HG02973 (cell line): ENCODE results near the gene HLA-DPB1.
"Not testable (repeated sequence)": the region's sequence is repeated elsewhere in the genome, so short reads cannot be mapped to it uniquely, and the experiment has no call there.

Experiments used
- ATAC-seq: cut with Tn5 transposase; IDR thresholded peaks from one replicate; pipeline ENCODE4 v1.9.1; 2021; ENCODE audit warnings: moderate library complexity; ENCODE audit not compliant: unreplicated experiment

HLA-DPB1 gene

GRCh38 chr6:33101121-33101737 is 25.4 kb downstream of the HLA-DPB1 start:
- not testable (repeated sequence) for ATAC-seq

- no peak for ATAC-seq
Observed at GRCh38 chr6:33103776-33104175, 28.0 kb downstream of the HLA-DPB1 start.

- no peak for ATAC-seq
Observed at GRCh38 chr6:33104887-33105286, 29.1 kb downstream of the HLA-DPB1 start.

- no peak for ATAC-seq
Observed at GRCh38 chr6:33105386-33105785, 29.6 kb downstream of the HLA-DPB1 start.

- no peak for ATAC-seq
Observed at GRCh38 chr6:33105916-33106871, 30.4 kb downstream of the HLA-DPB1 start.

GRCh38 chr6:33107641-33108040 is 31.9 kb downstream of the HLA-DPB1 start:
- ATAC-seq: no peak

GRCh38 chr6:33108307-33108706 is 32.5 kb downstream of the HLA-DPB1 start:
- ATAC-seq: no peak

GRCh38 chr6:33112148-33112547 is 36.4 kb downstream of the HLA-DPB1 start:
- ATAC-seq: peak; percentile 73

GRCh38 chr6:33113755-33114154 is 38.0 kb downstream of the HLA-DPB1 start:
- ATAC-seq: no peak

- no peak for ATAC-seq
Observed at GRCh38 chr6:33114406-33114805, 38.6 kb downstream of the HLA-DPB1 start.

- no peak for ATAC-seq
Observed at GRCh38 chr6:33116417-33116816, 40.6 kb downstream of the HLA-DPB1 start.

- no peak for ATAC-seq
Observed at GRCh38 chr6:33116841-33117711, 41.3 kb downstream of the HLA-DPB1 start.

- no peak for ATAC-seq
Observed at GRCh38 chr6:33117811-33118277, 42.1 kb downstream of the HLA-DPB1 start.

- ATAC-seq: no peak
Observed at GRCh38 chr6:33118525-33119123, 42.8 kb downstream of the HLA-DPB1 start.

GRCh38 chr6:33120001-33120400 is 44.2 kb downstream of the HLA-DPB1 start:
- ATAC-seq: no peak

GRCh38 chr6:33123181-33123580 is 47.4 kb downstream of the HLA-DPB1 start:
- no peak for ATAC-seq

- ATAC-seq: no peak
Observed at GRCh38 chr6:33123732-33124524, 48.1 kb downstream of the HLA-DPB1 start.

GRCh38 chr6:33124525-33124901 is 48.7 kb downstream of the HLA-DPB1 start:
- ATAC-seq: no peak

GRCh38 chr6:33124947-33125346 is 49.2 kb downstream of the HLA-DPB1 start:
- ATAC-seq: no peak
